Kasumi-1 (cell line): Measurements from ENCODE around the gene PIK3R3.

Experiments
- DNase-seq, 2 experiments: peaks; one replicate each; lab custom pipeline; 2025; lab: John Stamatoyannopoulos, UW

Gene PIK3R3

GRCh38 chr1:46026531-46026930 is 105.9 kb downstream of the PIK3R3 start:
- DNase-seq, result no peak

- no peak for DNase-seq
These were observed 111.1 kb downstream of the PIK3R3 start for GRCh38 chr1:46021046-46021996.

GRCh38 chr1:46020010-46020409 is 112.4 kb downstream of the PIK3R3 start:
- DNase-seq, result no peak

DNA sequence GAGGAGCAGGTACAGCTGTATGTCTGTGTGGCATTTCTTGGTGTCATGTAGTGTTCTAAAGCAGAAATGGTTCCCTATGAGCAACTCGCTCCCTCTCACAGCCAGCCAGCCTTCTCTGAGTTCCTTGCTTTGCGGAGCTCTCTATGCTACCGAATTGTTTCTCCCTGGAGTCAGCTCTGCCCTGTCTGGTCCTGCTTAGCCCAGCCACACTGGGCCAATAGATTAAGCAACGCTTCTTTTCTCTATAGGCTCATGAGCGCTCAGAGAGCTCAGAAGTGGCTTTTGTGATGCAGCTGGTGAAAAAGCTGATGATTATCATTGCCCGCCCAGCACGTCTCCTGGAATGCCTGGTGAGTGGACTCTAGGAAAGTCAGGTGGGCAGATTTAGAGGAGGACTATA is 113.1 kb downstream of the PIK3R3 start:
- no peak for DNase-seq

- DNase-seq, result peak; percentile 9 to 20
These were observed 114.4 kb downstream of the PIK3R3 start for GRCh38 chr1:46017876-46018503.

GRCh38 chr1:46013581-46013980 is 118.8 kb downstream of the PIK3R3 start:
- no peak for DNase-seq

DNA sequence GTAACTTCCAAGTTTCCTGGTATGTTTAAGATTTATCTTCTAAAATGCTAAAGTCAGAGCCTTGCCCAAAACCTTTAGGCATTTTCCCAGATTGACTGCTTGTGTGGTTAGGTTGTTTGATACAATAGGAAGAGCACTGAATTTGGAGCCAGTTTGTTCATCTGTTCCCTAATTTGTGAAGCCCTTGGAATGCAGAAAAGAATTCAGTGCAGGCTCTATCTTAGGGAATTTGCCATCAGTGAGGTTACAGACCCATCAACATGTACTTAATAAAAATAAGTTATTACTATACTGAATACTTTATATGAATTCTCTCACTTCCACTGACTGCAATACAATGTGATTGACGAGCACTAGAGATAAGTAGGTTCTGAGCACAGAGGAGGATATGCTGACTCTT is 120.2 kb downstream of the PIK3R3 start:
- DNase-seq, result no peak

- DNase-seq, result no peak
These were observed 121.2 kb downstream of the PIK3R3 start for GRCh38 chr1:46011121-46011695.

- DNase-seq, result no peak
These were observed 121.8 kb downstream of the PIK3R3 start for GRCh38 chr1:46010611-46011010.

DNA sequence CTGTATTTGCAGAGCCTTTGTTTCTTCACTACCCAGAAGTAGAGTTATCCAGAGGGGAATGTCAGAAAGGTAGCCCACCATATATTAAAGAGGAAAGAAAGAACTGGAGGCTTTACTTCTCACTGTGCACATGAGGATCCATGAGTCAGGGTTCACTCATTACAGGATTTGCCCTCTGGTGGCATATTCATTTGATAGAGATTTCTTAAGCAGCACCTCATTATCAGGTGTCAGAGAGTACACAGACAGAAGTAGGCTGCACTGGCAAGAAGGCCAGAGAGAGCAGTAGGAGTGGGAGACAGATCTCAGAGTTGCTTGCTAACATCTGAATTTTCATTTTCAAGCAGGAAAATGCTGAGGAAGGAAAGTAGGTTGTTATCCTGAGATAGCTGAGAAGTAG is 123.8 kb downstream of the PIK3R3 start:
- DNase-seq, result no peak

DNA sequence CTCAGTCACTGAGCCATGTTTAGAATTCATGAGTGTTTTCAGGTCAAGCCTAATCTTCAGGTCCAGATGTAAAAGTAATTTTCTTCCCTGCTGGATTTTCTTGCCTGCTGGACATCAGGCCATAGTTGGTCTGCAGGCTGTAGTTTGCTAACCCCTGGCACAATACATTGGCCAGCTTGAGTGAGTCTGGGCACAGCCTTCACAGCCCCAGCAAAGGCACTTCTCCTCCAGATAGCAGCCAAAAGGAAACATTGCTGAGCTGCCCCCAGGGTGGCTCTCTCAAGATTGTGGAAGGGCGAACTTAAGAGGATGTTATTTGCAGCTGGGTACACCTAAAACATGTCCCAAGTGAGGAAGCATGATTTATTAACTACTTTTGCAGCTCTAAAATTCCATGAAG is 126.8 kb downstream of the PIK3R3 start:
- DNase-seq, result no peak

GRCh38 chr1:46004492-46004891 is 127.9 kb downstream of the PIK3R3 start:
- no peak for DNase-seq

GRCh38 chr1:46003315-46003714 is 129.1 kb downstream of the PIK3R3 start:
- no peak for DNase-seq

GRCh38 chr1:46002551-46003150 is 129.8 kb downstream of the PIK3R3 start:
- DNase-seq, result no peak

GRCh38 chr1:46001081-46001785 is 131.2 kb downstream of the PIK3R3 start:
- DNase-seq, result peak; percentile 3 to 9

GRCh38 chr1:45999507-45999906 is 132.9 kb downstream of the PIK3R3 start:
- DNase-seq, result no peak

DNA sequence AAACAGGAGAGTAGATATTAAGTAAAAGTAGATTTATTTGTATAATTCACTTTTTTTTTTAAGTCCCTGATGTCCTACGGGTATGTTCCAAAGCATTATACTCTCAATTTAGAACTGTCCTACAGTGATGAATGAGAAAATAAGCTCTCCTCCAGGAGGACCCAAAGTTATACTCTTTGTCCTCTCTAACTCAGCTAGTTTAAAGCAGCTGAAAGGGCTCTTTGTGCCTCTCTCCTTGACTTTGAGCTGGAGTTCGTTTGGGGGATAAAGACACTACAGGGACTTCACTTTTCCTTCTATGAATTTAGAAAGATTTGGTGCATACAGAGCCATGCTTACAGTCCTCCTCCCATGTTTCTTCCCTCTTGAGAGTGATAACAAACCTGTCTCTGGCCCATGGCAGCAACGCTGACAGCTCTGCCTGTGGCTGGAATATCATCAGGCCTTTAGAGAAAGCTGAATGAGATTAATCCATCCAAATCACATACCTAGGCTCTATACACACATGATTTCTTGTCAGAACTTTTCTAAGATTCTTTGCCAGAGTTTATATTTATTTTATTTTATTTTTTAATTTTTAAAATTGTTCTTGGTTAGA is 134.3 kb downstream of the PIK3R3 start:
- DNase-seq, result no peak

DNA sequence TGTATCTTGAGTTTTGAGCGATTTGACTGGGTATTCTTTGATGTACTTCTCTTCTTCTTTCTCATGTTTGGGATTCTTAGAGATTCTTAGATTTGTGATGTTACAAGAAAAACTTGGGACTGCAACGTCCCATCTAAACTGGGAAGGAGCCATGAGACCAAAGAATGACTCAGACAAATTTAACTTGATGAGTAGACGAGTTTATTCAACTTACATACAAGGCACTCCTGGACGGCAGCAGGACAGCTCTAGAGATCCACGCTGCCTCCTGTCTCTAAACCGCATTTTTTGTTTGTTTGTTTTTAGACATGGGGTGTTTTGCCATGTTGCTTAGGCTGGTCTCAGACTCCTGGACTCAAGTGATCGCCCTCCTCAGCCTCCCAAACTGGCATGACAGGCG is 137.1 kb downstream of the PIK3R3 start:
- no peak for DNase-seq

DNA sequence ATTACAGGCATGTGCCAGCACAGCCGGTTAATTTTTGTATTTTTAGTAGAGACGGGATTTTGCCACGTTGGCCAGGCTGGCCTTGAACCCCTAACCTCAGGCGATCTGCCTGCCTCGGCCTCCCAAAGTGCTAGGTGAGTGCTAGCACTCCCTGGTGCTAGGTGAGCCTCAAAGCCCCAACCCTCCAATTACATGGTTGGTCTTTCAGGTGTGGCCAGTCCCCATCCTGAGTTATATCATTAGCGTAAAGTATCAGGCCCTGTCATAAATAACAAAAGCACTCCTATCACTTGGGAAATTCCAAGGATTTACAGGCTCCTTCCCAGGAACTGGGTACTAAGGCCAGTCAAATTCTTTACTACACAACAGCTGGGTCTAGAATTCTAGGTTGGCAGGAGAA is 138.0 kb downstream of the PIK3R3 start:
- DNase-seq, result no peak
